Activated CD8-positive, alpha-beta memory T cell treated with anti-CD3 and anti-CD28 coated beads, Interleukin-2, amount 50 U/mL, for 4 hours (primary cell): ENCODE measurements around the gene ZNF28.
"Not testable (repeated sequence)": the region's sequence is repeated elsewhere in the genome, so short reads cannot be mapped to it uniquely, and the experiment has no call there.

Experiments used
- DNase-seq: peaks from one replicate; pipeline ENCODE4 v3.0.0-alpha.2; 2020

The ZNF28 gene

DNA sequence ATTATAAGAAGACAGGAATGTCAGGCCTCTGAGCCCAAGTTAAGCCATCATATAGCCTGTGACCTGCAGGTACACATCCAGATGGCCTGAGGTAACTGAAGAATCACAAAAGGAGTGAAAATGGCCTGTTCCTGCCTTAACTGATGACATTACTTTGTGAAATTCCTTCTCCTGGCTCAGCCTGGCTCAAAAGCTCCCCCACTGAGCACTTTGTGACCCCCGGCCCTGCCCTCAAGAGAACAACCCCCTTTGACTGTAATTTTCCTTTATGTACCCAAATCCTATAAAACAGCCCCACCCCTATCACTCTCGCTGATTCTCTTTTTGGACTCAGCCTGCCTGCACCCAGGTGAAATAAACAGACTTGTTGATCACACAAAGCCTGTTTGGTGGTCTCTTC is 65.0 kb downstream of the ZNF28 start:
- not testable (repeated sequence) for DNase-seq

DNA sequence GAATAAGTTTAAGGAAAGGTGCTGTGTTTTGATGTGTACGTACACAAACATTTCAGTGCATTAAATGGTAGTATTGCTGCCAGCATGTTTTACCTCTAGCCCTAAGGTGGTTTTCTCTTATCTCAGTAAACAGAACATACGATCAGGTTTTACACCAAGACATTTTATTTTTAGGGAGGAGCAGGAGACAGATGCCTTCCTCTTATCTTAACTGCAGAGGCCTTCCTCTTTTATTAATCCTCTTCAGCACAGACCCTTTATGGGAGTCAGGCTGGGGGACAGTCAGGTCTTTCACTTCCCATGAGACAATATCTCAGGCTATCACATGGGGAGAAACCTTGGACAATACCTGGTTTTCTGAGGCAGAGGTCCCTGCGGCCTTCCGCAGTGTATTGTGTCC is 71.7 kb downstream of the ZNF28 start:
- DNase-seq: no peak

DNA sequence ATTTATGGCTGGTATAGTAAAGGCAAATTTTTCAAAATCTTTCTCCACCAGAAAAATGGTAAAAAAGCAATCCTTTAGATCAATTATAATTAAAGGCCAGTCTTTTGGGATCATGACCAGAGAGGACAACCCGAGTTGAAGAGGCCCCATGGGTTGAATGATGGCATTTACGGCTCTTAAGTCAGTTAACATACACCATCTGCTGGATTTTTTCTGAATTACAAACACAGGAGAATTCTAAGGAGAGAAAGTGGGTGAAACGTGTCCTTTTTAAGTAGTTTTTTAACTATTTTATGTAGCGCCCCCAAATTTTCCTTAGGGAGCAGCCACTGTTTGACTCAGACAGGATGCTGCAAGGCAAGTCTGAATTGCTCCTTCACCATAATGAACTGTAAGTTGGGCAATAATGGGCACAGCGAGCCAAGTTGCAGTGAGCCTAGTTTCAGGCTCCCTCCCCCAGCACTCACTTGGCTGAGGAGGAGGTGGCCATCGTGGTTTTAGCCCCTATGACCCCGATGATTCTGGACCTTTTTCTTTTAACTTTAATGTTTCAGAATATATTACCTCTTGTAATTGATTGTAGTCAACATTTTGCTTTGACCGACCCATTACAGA is 73.0 kb downstream of the ZNF28 start:
- no peak for DNase-seq
